Caco-2 (cell line): ENCODE measurements around the gene EMCN. TPM values are rescaled to one million over a fixed set of nuclear protein-coding genes. Genes with fewer than 3 reads are reported as not detected.

Source experiments
- BruUV-seq: library from RNA; stranded (reverse); fragments of 400-500 nt; replicated peaks from 2 replicates; lab custom pipeline; 2021; lab: Mats Ljungman, UMichigan
- CTCF ChIA-PET: fragments of 300-600 bp; sonication (Branson Sonifier 250); formaldehyde crosslinking; loops from one replicate; lab custom pipeline; 2022; ENCODE audit warnings: antibody characterized with exemption; lab: Charles Lee
- POLR2A ChIA-PET: fragments of 300-600 bp; sonication (Branson Sonifier 250); formaldehyde crosslinking; loops from one replicate; lab custom pipeline; 2022; ENCODE audit warnings: antibody characterized with exemption; lab: Charles Lee
- DNase-seq, 2 experiments: peaks; one replicate each; pipeline versions ENCODE4 v3.0.0 to v3.0.0-alpha.2; 2020 to 2022
- H3K27me3 ChIP-seq: replicated peaks from 2 replicates; pipeline ENCODE4 v1.6.0; 2011; ENCODE audit warnings: low read length; ENCODE audit not compliant: control insufficient read depth, insufficient read depth
- H3K36me3 ChIP-seq: 2 replicates; pipeline ENCODE4 v1.5.1; 2011; ENCODE audit warnings: low read length; ENCODE audit not compliant: control insufficient read depth, insufficient read depth
- H3K4me1 ChIP-seq: fragments of 250-450 bp; sonication (Bioruptor Pico); 2 replicates; pipeline ENCODE4 v1.5.1; 2020; ENCODE audit warnings: mild to moderate bottlenecking
- H3K4me3 ChIP-seq: 2 replicates; pipeline ENCODE4 v1.5.1; 2011; ENCODE audit warnings: low read depth, mild to moderate bottlenecking, control low read depth, low read length
- H3K9me3 ChIP-seq: fragments of 250-450 bp; sonication (Bioruptor Pico); 2 replicates; pipeline ENCODE4 v1.5.1; 2020; ENCODE audit warnings: mild to moderate bottlenecking, moderate library complexity
- H3K27ac Mint-ChIP-seq: one replicate; pipeline ENCODE4 v1.8.0; 2022; ENCODE audit warnings: mixed read lengths; ENCODE audit not compliant: unreplicated experiment
- H3K27me3 Mint-ChIP-seq: one replicate; pipeline ENCODE4 v1.8.0; 2022; ENCODE audit warnings: mixed read lengths; ENCODE audit not compliant: insufficient read depth, unreplicated experiment
- H3K36me3 Mint-ChIP-seq: one replicate; pipeline ENCODE4 v1.8.0; 2022; ENCODE audit warnings: mild to moderate bottlenecking, mixed read lengths; ENCODE audit not compliant: insufficient read depth, unreplicated experiment
- H3K4me1 Mint-ChIP-seq: one replicate; pipeline ENCODE4 v1.8.0; 2022; ENCODE audit warnings: low read depth, mixed read lengths; ENCODE audit not compliant: unreplicated experiment
- H3K4me3 Mint-ChIP-seq: one replicate; pipeline ENCODE4 v1.8.0; 2022; ENCODE audit warnings: mild to moderate bottlenecking, moderate library complexity, mixed read lengths; ENCODE audit not compliant: unreplicated experiment
- H3K9me3 Mint-ChIP-seq: one replicate; pipeline ENCODE4 v1.8.0; 2022; ENCODE audit warnings: mixed read lengths; ENCODE audit not compliant: unreplicated experiment
- CTCF ChIP-seq, 2 experiments: fragments of 200-600 bp in 1 of 2; IDR thresholded peaks; 1 replicate in 1 of 2; 2 replicates in 1 of 2; pipeline versions ENCODE4 v1.5.1 to v1.8.0; 2011 to 2022; ENCODE audit warnings: antibody characterized with exemption in 1 of 2, control low read depth in 1 of 2, inconsistent platforms in 1 of 2, low read depth in 1 of 2, low read length in 1 of 2, mild to moderate bottlenecking in 1 of 2, moderate library complexity in 1 of 2; ENCODE audit not compliant: insufficient read depth in 1 of 2, severe bottlenecking in 1 of 2, unreplicated experiment in 1 of 2
- intact Hi-C: fragments of 100-400 bp; cut with micrococcal nuclease; formaldehyde crosslinking; loops from one replicate; pipeline ENCODE4 v1.10.0; 2022; ENCODE audit not compliant: unreplicated experiment
- total RNA-seq: library from RNA; stranded (reverse); gene quantifications from 2 replicates; pipeline ENCODE4 v1.2.3, GENCODE V29; 2022

Gene EMCN
- total RNA-seq, 1 experiment from 2014 or later, result not detected

- no peaks in the 10 kb centered on the region for H3K36me3 Mint-ChIP-seq
- intact Hi-C loops, result no loop called here
- no peaks in the 10 kb centered on the region for H3K9me3 ChIP-seq
- no peaks in the 10 kb centered on the region for H3K9me3 Mint-ChIP-seq
- no peaks in the 10 kb centered on the region for H3K36me3 ChIP-seq
- ChIA-PET POLR2A (no interaction called here), CTCF (no interaction called here)
- H3K4me3 ChIP-seq, result no peak overlapping the region
- H3K27ac Mint-ChIP-seq, result no peak overlapping the region
- TF ChIP-seq CTCF (IDR thresholded peaks at IDR 0.05; ENCODE audit: insufficient read depth in 1 of 2, low read depth in 1 of 2, low read length in 1 of 2, severe bottlenecking in 1 of 2, unreplicated experiment in 1 of 2), result no peak
- no TSS peak for BruUV-seq
- no peaks in the 10 kb centered on the region for H3K27me3 ChIP-seq
- no peaks in the 10 kb centered on the region for H3K4me1 Mint-ChIP-seq
- no peaks in the 10 kb centered on the region for H3K27me3 Mint-ChIP-seq
- DNase-seq, result no peak
- H3K4me1 ChIP-seq, result no peaks in the 10 kb centered on the region
- no peak overlapping the region for H3K4me3 Mint-ChIP-seq
These were observed 170.6 kb downstream of the EMCN start for GRCh38 chr4:100347241-100347640.

- no peaks in the 10 kb centered on the region for H3K27me3 Mint-ChIP-seq
- no peak overlapping the region for H3K4me3 Mint-ChIP-seq
- H3K9me3 ChIP-seq, result no peaks in the 10 kb centered on the region
- no peak for TF ChIP-seq CTCF (IDR thresholded peaks at IDR 0.05; ENCODE audit: insufficient read depth in 1 of 2, low read depth in 1 of 2, low read length in 1 of 2, severe bottlenecking in 1 of 2, unreplicated experiment in 1 of 2)
- H3K27ac Mint-ChIP-seq, result no peak overlapping the region
- H3K27me3 ChIP-seq, result no peaks in the 10 kb centered on the region
- no peaks in the 10 kb centered on the region for H3K36me3 Mint-ChIP-seq
- POLR2A ChIA-PET, result no interaction called here
- no peak for DNase-seq
- no TSS peak for BruUV-seq
- intact Hi-C loops, result no loop called here
- H3K9me3 Mint-ChIP-seq, result no peaks in the 10 kb centered on the region
- no peaks in the 10 kb centered on the region for H3K4me1 ChIP-seq
- H3K4me1 Mint-ChIP-seq, result no peaks in the 10 kb centered on the region
- no peaks in the 10 kb centered on the region for H3K36me3 ChIP-seq
- H3K4me3 ChIP-seq, result no peak overlapping the region
- CTCF ChIA-PET, result no interaction called here
These were observed 172.2 kb downstream of the EMCN start for GRCh38 chr4:100345585-100345984.
